ENCODE data around the gene CNDP2.

CNDP2 gene

DNA sequence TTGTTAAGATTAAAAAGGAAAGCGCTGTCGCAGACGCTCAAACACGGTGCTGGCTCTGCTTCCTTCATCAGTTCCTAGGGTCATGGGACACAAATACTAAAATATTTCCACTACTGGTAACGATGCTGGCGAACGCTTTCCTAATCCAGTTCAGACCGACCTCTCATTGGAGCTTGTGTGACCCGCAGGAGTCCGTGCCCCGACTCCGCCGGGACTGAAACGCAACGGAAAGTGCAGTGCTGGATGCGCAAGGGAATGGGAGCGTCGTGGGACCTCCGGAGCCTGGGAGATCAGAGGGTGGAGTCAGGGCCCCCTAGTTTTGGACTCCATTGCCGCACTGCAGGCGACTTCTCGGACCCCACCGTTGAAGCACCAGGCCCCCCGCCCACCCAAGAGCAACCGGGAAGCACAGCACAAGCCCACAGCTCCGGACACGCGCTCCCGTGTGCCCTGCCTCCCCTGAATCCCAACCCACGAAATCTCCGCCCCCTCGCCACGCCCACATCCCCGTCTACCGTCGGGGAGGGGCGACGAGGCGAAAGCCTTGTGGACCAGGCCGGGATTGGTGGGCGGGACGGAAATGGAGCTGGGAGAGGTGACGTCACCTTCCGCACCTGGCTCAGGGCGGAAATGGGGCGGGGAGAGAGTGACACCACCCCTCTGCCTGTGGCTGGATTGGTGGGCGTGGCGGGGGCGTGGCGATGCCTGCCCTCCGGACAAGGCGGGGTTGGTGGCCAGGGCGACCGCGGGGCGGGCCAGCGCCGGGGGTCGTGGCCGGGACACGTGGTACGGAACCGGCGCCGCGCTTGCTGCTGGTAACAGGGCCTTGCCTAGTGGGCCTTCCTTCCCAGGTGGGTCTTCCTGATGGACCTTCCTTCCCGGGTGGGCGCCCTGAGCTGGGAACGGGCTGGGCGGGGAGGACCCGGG is at the start of gene CNDP2:
Gene CNDP2 (plus strand): TSS at position 783 of the 927 bp plus-strand sequence. CDS start 3,611 bp downstream, outside the sequence.
- peak; percentile 78 for DNase-seq (ENCODE audit: low read depth)

- no peak for DNase-seq (ENCODE audit: low read depth)
These were observed 49.3 kb upstream of the CNDP2 start for GRCh38 chr18:74446631-74447403.

DNA sequence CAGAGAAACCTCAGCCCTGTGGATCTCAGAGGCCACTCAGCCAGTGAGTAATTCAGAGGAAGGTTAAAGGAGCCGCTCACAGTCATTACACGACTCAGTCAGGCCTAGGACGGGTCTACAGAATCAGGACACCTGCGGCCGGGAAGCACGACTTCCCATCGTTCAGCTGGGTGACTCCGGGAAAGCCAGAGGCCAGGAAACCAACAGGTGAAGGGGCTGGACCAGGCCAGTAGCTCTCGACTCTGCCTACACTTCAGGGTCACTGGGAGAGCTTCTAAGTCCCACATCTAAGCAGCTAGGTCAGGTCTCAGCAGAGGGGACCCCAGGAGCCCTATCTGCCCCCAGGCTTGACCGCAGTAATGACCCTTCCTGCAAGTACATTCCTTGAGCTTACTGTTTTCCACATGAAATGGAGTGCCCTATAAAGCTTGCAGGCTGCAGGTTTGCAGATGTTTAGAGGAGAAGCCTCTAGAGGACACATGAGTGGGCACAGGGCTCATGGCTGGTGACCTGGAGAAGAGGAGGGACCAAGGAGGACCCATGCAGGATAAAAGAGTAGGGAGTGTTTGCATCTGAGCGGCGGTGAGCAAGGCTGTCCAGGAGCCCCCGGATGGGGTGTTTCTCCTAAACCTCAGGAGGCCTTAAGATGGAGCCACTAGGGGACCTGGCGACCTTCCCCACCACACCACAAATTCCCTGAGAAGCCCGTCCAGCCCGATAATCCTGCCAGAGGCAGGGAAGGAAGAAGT is 48.6 kb upstream of the CNDP2 start:
- DNase-seq (ENCODE audit: low read depth), result no peak

DNA sequence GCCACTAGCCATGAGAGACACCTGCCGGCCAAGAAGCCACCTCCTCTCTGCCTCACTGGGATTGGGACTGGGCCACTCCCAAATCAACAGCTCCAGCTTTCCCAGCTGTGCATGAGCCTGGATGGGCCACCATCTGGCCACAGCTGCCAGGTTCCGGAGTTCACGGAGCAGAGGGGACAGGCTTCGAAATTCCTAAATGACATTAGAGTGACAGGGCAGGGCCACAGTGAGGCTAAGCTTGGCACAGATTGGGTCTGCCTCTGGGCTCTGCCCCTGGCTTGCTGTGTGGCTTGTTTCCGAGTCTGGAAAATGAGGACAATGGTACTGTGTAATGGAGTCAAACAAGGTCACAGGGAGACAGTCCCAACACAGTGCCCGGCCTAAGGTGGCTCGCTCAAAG is 45.5 kb upstream of the CNDP2 start:
- DNase-seq (ENCODE audit: low read depth), result no peak

GRCh38 chr18:74451148-74451547 is 45.0 kb upstream of the CNDP2 start:
- no peak for DNase-seq (ENCODE audit: low read depth)

- no peak for DNase-seq (ENCODE audit: low read depth)
These were observed 43.1 kb upstream of the CNDP2 start for GRCh38 chr18:74453016-74453566.

- DNase-seq (ENCODE audit: low read depth), result no peak
These were observed 42.4 kb upstream of the CNDP2 start for GRCh38 chr18:74453642-74454198.

DNA sequence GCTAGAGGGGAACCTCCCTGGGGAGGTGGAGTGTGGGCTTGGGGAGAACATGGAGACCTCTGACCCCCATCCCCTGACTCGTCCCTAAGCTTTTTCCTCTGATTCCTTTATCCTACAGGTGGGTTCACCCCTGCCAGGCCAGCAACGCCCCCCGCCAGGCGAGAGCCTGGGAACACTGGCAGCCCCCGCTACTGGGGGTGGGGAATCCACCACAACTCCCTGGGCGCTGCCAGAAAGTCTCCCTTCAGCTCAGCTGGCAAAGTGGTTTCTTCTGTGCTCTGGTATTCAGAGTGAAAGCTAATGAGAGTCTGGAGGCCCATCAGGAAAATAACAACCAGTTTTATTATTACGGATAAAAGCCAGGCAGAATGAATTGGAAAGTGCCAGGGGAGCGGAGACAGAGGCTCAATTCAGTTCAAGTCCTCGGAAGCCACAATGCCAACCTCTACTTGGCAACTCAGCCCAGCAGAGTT is 41.8 kb upstream of the CNDP2 start:
- DNase-seq (ENCODE audit: low read depth), result no peak

DNA sequence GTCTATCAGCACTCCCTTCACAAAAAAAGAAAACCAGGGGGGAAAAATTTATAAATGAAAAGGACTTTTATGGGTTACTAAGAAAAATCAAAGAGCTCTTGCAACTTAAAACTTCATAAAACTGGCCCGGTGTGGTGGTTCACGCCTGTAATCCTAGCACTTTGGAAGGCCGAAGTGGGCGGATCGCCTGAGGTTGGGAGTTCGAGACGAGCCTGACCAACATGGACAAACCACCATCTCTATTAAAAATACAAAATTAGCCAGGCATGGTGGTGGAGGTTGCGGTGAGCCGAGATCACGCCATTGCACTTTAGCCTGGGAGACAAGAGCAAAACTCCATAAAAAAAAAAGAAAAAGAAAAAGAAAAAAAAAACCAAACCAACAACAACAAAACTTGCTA is 40.8 kb upstream of the CNDP2 start:
- no peak for DNase-seq (ENCODE audit: low read depth)

DNA sequence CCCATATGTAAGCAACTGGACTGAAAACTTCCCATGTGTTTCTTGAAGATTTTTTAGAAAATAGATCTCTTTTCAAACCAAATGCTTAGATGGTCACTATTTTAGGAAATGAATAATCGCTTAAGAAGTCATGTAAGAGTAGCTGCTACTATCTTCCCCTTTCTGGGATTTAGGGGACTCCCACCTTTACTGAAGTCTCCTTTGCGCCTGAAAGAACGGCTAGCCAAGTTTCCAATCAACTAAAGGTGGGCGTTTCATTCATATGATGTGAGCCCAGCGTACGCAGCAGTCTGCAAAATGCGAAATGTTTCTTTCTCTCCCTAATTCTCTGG is 40.2 kb upstream of the CNDP2 start:
- no peak for DNase-seq (ENCODE audit: low read depth)

GRCh38 chr18:74456349-74457042 is 39.7 kb upstream of the CNDP2 start:
- DNase-seq (ENCODE audit: low read depth), result no peak

- DNase-seq (ENCODE audit: low read depth), result no peak
These were observed 39.0 kb upstream of the CNDP2 start, which contains the start of gene DIPK1C for GRCh38 chr18:74457043-74457724. DIPK1C (minus strand) TSS chr18:74457308; CDS start chr18:74457259, 49 bp downstream.

DNA sequence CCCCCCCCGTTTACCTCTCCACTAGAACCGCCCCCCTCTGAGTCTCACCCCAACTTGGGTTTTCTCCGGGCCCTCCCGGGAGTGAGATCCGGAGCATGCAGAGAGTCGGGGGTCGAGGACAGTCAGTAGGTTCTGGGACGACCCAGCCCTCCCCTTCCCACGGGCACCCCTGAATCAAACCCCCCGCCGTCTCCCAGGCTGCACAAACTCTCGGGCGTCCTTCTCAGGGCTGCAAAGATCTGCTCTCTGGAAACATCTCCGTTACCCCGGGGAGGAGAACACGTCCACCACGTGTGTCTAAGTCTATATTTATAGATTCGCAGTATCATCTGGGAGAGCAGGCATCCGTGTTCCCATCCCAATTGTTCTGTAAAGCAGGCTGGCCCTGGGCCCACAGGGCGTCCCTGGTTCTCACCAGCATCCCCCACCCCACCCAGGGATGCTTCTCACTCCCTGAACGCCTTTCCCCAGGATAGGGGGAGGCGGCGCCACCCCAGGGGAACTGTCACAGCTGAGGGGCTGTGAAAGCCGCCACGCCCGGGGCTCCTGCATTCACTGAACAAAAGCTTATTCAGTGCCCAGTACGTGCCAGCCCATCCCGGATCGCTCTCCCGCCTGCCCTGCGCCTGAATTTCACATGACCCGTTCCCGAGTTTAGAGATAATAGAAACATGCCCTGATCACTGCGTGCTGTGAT is 38.3 kb upstream of the CNDP2 start:
- no peak for DNase-seq (ENCODE audit: low read depth)

DNA sequence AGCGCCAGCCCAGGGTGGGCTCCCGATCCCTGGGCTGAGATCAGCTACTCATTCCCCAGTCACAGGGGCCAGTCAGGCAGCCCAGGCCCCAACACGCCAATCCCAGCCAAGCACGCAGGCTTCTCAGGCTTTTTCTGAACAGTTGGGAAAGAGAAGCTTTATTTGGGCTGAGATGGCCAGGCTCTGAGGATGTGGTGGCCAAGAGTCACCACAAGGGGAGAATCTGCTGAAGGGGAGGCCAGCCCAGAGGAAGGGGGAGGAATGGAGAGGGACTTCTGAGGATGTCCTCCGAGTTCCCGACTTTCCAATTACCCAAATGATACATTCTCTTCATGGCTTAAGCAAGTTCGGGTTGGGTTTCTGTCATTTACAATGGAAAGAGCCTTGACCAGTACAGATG is 36.3 kb upstream of the CNDP2 start:
- DNase-seq (ENCODE audit: low read depth), result no peak

DNA sequence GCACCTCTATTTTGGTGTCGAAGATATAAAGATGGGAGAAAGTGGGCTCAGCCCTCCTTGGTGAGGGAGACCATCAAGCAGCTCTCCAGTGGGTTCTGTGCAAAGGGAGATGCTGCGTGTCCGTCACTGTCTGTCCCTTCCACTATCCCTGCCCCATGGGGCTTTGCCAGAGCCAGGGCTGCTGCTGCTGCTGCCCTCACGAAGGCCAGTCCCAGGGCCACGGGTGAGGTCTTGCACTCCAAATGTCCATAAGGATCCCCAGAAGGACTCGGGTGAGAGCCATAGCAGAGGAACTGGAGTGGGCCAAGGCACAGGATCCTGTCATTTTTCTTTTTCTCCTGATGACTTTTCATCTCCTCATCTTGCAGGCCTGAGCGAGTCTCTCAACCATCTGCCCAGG is 35.3 kb upstream of the CNDP2 start:
- no peak for DNase-seq (ENCODE audit: low read depth)

GRCh38 chr18:74463254-74463653 is 32.9 kb upstream of the CNDP2 start:
- DNase-seq (ENCODE audit: low read depth), result no peak

GRCh38 chr18:74463983-74464382 is 32.2 kb upstream of the CNDP2 start:
- no peak for DNase-seq (ENCODE audit: low read depth)

GRCh38 chr18:74465775-74466174 is 30.4 kb upstream of the CNDP2 start:
- DNase-seq (ENCODE audit: low read depth), result no peak

DNA sequence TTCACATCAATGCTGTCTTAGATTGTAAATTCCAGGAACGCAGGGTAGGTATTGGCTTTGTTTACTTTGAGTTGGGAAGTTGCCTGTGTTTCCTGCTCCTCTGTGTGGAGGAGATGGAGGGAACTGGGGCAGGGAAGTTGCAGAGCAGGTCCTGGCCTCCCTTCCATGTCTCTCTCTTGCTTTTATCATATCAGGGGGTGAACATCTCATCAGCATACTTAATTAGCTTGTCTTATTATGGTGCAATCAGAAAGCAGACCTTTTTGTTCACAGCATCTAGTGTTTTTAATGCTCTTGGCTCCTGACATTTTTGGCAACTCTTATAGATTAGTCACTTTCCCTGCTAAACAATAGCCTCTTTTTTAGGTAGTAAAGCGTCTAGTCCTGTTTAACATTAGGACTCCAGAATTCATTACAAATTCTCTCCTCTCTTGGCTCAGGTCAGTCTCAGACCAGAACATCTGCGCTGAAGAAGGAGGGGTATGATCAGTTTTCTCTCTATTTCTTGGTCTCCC is 27.6 kb upstream of the CNDP2 start:
- DNase-seq (ENCODE audit: low read depth), result no peak

GRCh38 chr18:74472312-74472711 is 23.9 kb upstream of the CNDP2 start:
- DNase-seq (ENCODE audit: low read depth), result no peak
